Measurements from ENCODE around the gene C19orf85.

The C19orf85 gene

DNA sequence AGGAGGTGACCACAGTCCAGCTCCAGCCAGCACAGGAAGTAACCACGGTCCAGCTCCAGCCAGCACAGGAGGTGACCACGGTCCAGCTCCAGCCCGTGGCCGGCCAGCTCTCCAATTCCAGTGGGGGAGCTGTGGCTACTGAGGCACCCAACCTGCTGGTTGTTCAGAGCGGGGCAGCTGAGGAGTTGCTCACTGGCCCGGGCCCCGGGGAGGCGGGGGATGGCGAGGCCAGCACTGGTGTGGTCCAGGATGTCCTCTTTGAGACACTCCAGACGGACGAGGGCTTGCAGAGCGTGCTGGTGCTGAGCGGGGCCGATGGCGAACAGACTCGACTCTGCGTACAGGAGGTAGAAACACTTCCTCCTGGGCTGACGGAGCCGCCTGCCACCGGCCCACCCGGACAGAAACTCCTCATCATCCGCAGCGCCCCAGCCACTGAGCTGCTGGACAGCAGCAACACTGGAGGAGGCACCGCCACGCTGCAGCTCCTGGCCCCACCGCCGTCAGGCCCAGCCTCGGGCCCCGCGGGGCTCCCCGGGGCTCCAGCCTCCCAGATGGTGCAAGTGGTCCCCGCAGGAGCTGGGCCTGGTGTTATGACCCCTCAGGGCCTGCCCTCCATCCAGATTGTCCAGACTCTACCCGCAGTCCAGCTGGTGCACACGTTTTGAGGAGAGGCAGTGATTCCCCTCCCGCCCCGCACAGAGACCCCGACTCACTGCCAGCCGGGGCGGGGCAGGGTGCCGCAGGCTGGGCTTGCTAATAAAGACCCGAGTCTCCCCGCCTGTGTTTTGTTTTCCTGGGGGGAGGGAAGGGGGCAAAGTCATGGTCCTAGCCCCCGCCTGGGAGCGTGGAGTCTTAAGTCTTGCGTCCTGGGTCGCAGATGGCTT, 19.4 kb upstream of the C19orf85 start:
- Histone ChIP-seq H4K20me1 (ENCODE audit: insufficient read depth, low read length) (peaks cover 14% of the 10 kb centered on the region), H2AFZ (ENCODE audit: low read depth, low read length) (no peak overlapping the region), H3K4me1 (ENCODE audit: insufficient read depth, low read length) (peaks cover 46% of the 10 kb centered on the region), H3K9me3 (ENCODE audit: insufficient read depth, low read length, severe bottlenecking) (no peaks in the 10 kb centered on the region), H3K4me2 (ENCODE audit: insufficient read depth, low read length) (peak overlapping the region; percentile 98), H3K9ac (ENCODE audit: low read depth, low read length) (peak overlapping the region; percentile 79), H3K36me3 (ENCODE audit: insufficient read depth, low read length) (peaks cover 23% of the 10 kb centered on the region), H3K27me3 (ENCODE audit: insufficient read depth, low read length, poor library complexity) (no peaks in the 10 kb centered on the region), H3K4me3 (ENCODE audit: low read depth in 1 of 2, low read length in 2 of 2) (peak overlapping the region; percentile 64 to 91; a peak in 3 of 4 replicates), H3K27ac (ENCODE audit: low read length) (peak overlapping the region; percentile 83; the same call in 1 of the 2 replicates), H3K79me2 (ENCODE audit: insufficient read depth, low read length) (peaks cover 28% of the 10 kb centered on the region)
- ATAC-seq (ENCODE audit: insufficient read depth, low read depth), result no peak
- TF ChIP-seq, protein P1, sequence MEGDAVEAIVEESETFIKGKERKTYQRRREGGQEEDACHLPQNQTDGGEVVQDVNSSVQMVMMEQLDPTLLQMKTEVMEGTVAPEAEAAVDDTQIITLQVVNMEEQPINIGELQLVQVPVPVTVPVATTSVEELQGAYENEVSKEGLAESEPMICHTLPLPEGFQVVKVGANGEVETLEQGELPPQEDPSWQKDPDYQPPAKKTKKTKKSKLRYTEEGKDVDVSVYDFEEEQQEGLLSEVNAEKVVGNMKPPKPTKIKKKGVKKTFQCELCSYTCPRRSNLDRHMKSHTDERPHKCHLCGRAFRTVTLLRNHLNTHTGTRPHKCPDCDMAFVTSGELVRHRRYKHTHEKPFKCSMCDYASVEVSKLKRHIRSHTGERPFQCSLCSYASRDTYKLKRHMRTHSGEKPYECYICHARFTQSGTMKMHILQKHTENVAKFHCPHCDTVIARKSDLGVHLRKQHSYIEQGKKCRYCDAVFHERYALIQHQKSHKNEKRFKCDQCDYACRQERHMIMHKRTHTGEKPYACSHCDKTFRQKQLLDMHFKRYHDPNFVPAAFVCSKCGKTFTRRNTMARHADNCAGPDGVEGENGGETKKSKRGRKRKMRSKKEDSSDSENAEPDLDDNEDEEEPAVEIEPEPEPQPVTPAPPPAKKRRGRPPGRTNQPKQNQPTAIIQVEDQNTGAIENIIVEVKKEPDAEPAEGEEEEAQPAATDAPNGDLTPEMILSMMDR (IDR thresholded peaks at IDR 0.05; ENCODE audit: borderline replicate concordance, extremely low read depth, low read length, poor library complexity, severe bottlenecking), result no peak
- DNase-seq, result no peak

DNA sequence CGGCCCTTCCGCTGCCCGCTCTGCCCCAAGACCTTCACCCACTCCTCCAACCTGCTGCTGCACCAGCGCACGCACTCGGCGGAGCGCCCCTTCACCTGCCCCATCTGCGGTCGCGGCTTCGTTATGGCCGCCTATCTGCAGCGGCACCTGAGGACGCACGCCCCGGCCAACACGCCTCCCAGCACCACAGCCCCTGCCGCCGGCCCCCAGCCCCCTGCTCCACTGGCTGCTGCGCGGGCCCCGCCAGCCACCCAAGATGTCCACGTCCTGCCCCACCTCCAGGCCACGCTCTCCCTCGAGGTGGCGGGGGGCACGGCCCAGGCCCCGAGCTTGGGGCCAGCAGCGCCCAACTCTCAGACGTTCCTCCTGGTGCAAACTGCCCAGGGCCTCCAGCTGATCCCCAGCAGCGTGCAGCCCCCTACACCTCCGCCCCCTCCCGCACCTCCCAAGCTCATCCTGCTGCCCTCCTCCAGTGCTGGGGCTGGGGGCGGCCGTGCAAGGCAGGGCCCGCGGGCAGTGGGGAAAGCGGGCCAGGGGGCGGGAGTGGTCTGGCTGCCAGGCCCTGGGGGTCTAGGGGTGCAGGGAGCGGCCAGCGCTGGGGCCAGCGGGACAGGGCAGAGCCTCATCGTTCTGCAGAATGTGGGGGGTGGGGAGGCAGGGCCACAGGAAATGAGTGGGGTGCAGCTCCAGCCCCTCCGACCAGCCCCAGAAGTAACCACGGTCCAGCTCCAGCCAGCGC, 18.6 kb upstream of the C19orf85 start:
- Histone ChIP-seq H2AFZ (ENCODE audit: low read depth, low read length) (no peak overlapping the region), H3K9me3 (ENCODE audit: insufficient read depth, low read length, severe bottlenecking) (no peaks in the 10 kb centered on the region), H3K27me3 (ENCODE audit: insufficient read depth, low read length, poor library complexity) (no peaks in the 10 kb centered on the region), H3K79me2 (ENCODE audit: insufficient read depth, low read length) (peaks cover 36% of the 10 kb centered on the region), H3K9ac (ENCODE audit: low read depth, low read length) (no peak overlapping the region), H4K20me1 (ENCODE audit: insufficient read depth, low read length) (peaks cover 19% of the 10 kb centered on the region), H3K36me3 (ENCODE audit: insufficient read depth, low read length) (peaks cover 23% of the 10 kb centered on the region), H3K4me2 (ENCODE audit: insufficient read depth, low read length) (peak overlapping the region; percentile 98; the same call in 1 of the 2 replicates), H3K4me3 (ENCODE audit: low read depth in 1 of 2, low read length in 2 of 2) (no peak overlapping the region), H3K27ac (ENCODE audit: low read length) (no peak overlapping the region), H3K4me1 (ENCODE audit: insufficient read depth, low read length) (peaks cover 54% of the 10 kb centered on the region)
- DNase-seq (no peak), ATAC-seq (ENCODE audit: insufficient read depth, low read depth) (no peak)
- TF ChIP-seq, protein P1 (IDR thresholded peaks at IDR 0.05; ENCODE audit: borderline replicate concordance, extremely low read depth, low read length, poor library complexity, severe bottlenecking), result no peak
- no peak for TF ChIP-seq EZH2 (IDR thresholded peaks at IDR 0.05; ENCODE audit: borderline replicate concordance, low read depth, low read length, severe bottlenecking)

DNA sequence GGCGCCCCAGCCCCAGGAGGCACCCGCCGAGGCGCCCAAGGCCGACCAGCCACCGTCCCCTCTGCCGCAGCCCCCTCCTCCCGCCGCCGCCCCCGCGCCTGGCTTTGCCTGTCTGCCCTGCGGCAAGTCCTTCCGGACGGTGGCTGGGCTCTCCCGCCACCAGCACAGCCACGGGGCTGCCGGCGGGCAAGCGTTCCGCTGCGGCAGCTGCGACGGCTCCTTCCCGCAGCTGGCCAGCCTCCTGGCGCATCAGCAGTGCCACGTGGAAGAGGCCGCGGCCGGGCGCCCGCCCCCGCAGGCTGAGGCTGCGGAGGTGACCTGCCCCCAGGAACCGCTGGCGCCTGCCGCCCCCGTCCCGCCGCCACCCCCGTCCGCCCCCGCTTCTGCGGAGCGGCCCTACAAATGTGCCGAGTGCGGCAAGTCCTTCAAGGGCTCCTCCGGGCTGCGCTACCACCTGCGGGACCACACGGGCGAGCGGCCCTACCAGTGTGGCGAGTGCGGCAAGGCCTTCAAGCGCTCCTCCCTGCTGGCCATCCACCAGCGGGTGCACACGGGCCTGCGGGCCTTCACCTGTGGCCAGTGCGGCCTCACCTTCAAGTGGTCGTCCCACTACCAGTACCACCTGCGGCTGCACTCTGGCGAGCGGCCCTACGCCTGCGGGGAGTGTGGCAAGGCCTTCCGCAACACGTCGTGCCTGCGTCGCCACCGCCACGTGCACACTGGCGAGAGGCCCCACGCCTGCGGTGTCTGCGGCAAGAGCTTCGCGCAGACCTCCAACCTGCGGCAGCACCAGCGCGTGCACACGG, 17.8 kb upstream of the C19orf85 start:
- no peak overlapping the region for H3K4me2 ChIP-seq (ENCODE audit: insufficient read depth, low read length)
- H3K79me2 ChIP-seq (ENCODE audit: insufficient read depth, low read length), result peaks cover 44% of the 10 kb centered on the region
- H3K4me1 ChIP-seq (ENCODE audit: insufficient read depth, low read length), result peaks cover 62% of the 10 kb centered on the region
- no peaks in the 10 kb centered on the region for H3K27me3 ChIP-seq (ENCODE audit: insufficient read depth, low read length, poor library complexity)
- H3K9me3 ChIP-seq (ENCODE audit: insufficient read depth, low read length, severe bottlenecking), result no peaks in the 10 kb centered on the region
- peaks cover 23% of the 10 kb centered on the region for H3K36me3 ChIP-seq (ENCODE audit: insufficient read depth, low read length)
- H3K9ac ChIP-seq (ENCODE audit: low read depth, low read length), result no peak overlapping the region
- DNase-seq, result no peak
- no peak for ATAC-seq (ENCODE audit: insufficient read depth, low read depth)
- H3K4me3 ChIP-seq (ENCODE audit: low read depth in 1 of 2, low read length in 2 of 2), result no peak overlapping the region
- H4K20me1 ChIP-seq (ENCODE audit: insufficient read depth, low read length), result peaks cover 19% of the 10 kb centered on the region
- no peak overlapping the region for H2AFZ ChIP-seq (ENCODE audit: low read depth, low read length)
- no peak overlapping the region for H3K27ac ChIP-seq (ENCODE audit: low read length)
- TF ChIP-seq, protein P1 (IDR thresholded peaks at IDR 0.05; ENCODE audit: borderline replicate concordance, extremely low read depth, low read length, poor library complexity, severe bottlenecking), result no peak
- no peak for TF ChIP-seq EZH2 (IDR thresholded peaks at IDR 0.05; ENCODE audit: borderline replicate concordance, low read depth, low read length, severe bottlenecking)
